Keratinocyte (primary cell): Measurements from ENCODE around the gene CDYL2. TPM values are rescaled to one million over a fixed set of nuclear protein-coding genes. Genes with fewer than 3 reads are reported as not detected.

ENCODE experiments used
- DNase-seq: peaks from one replicate; pipeline ENCODE4 v3.0.0-alpha.2; 2011; ENCODE audit warnings: low read depth, missing footprints, low spot score
- FAIRE-seq: peaks from 2 replicates; lab custom pipeline; 2011; peaks lifted over from hg19 to GRCh38; lab: Jason Lieb, UNC
- H2AFZ ChIP-seq: 2 replicates; pipeline ENCODE4 v1.6.0; 2012; ENCODE audit warnings: low read length, control low read depth, inconsistent platforms; ENCODE audit not compliant: control insufficient read depth
- H3K27ac ChIP-seq: 2 replicates; pipeline ENCODE4 v1.5.1; 2011; ENCODE audit warnings: low read length; ENCODE audit not compliant: control insufficient read depth, insufficient read depth
- H3K27me3 ChIP-seq: 3 replicates; pipeline ENCODE4 v1.6.0; 2011; ENCODE audit warnings: low read length; ENCODE audit not compliant: control insufficient read depth, insufficient read depth; ENCODE audit errors: extremely low read depth
- H3K36me3 ChIP-seq, 2 experiments: 2 replicates in 1 of 2; 3 replicates in 1 of 2; pipeline ENCODE4 v1.5.1; 2011; ENCODE audit warnings: low read length in 2 of 2, mild to moderate bottlenecking in 1 of 2; ENCODE audit not compliant: control insufficient read depth in 2 of 2, insufficient read depth in 2 of 2; ENCODE audit errors: extremely low read depth in 1 of 2
- H3K4me1 ChIP-seq: 3 replicates; pipeline ENCODE4 v1.5.1; 2011; ENCODE audit warnings: low read length; ENCODE audit not compliant: control insufficient read depth, insufficient read depth; ENCODE audit errors: extremely low read depth
- H3K4me2 ChIP-seq: 3 replicates; pipeline ENCODE4 v1.6.0; 2011; ENCODE audit warnings: low read depth, low read length; ENCODE audit not compliant: control insufficient read depth, insufficient read depth; ENCODE audit errors: extremely low read depth
- H3K4me3 ChIP-seq, 3 experiments: fragments of 200-600 bp in 1 of 3; sonication (generic) in 1 of 3; 2 replicates in 2 of 3; 3 replicates in 1 of 3; pipeline ENCODE4 v1.5.1; 2011 to 2016; ENCODE audit warnings: low read length in 3 of 3, mild to moderate bottlenecking in 3 of 3, control low read depth in 2 of 3, inconsistent platforms in 1 of 3, low read depth in 1 of 3, mixed read lengths in 1 of 3, mixed run types in 1 of 3, moderate library complexity in 1 of 3; ENCODE audit not compliant: control insufficient read depth in 2 of 3, insufficient read depth in 2 of 3; ENCODE audit errors: extremely low read depth in 1 of 3
- H3K79me2 ChIP-seq: 2 replicates; pipeline ENCODE4 v1.6.0; 2012; ENCODE audit warnings: low read length; ENCODE audit not compliant: control insufficient read depth, insufficient read depth
- H3K9ac ChIP-seq: 3 replicates; pipeline ENCODE4 v1.6.0; 2011; ENCODE audit warnings: low read length; ENCODE audit not compliant: control insufficient read depth, insufficient read depth; ENCODE audit errors: extremely low read depth
- H3K9me1 ChIP-seq: 3 replicates; pipeline ENCODE4 v1.6.0; 2011; ENCODE audit warnings: low read length; ENCODE audit not compliant: control insufficient read depth, insufficient read depth; ENCODE audit errors: extremely low read depth
- H3K9me3 ChIP-seq: 2 replicates; pipeline ENCODE4 v1.5.1; 2012; ENCODE audit warnings: low read depth, low read length; ENCODE audit not compliant: control insufficient read depth
- H4K20me1 ChIP-seq: 3 replicates; pipeline ENCODE4 v1.6.0; 2011; ENCODE audit warnings: low read length; ENCODE audit not compliant: control insufficient read depth, insufficient read depth; ENCODE audit errors: extremely low read depth
- CTCF ChIP-seq, 3 experiments: IDR thresholded peaks in 1 of 3; conservative IDR thresholded peaks in 1 of 3; optimal IDR thresholded peaks in 1 of 3; 2 replicates in 2 of 3; 3 replicates in 1 of 3; pipeline versions ENCODE3 to v1.5.1; 2011; ENCODE audit warnings: low read length in 3 of 3, mild to moderate bottlenecking in 3 of 3, moderate library complexity in 2 of 3, control low read depth in 1 of 3, inconsistent platforms in 1 of 3; ENCODE audit not compliant: insufficient read depth in 2 of 3; ENCODE audit errors: extremely low read depth in 1 of 3
- EZH2 ChIP-seq: IDR thresholded peaks from one replicate; pipeline ENCODE4 v1.6.1; 2012; ENCODE audit warnings: inconsistent platforms, mild to moderate bottlenecking, low read length, moderate library complexity
- dilution Hi-C: fragments of 300-500 bp; cut with MboI; formaldehyde crosslinking; loops from one replicate; pipeline ENCODE4 v1.7.0; 2020; ENCODE audit warnings: low sequenced_read_pairs; ENCODE audit not compliant: extremely low pct_ligation_motif_present
- polyA plus RNA-seq, 5 experiments: library from polyadenylated mRNA; depleted of rRNA in 3 of 5; stranded (reverse) in 3 of 5; stranded (forward) in 1 of 5; unstranded in 1 of 5; fragments of >200 nt; gene quantifications; 1 replicate in 1 of 5; 2 replicates in 3 of 5; 3 replicates in 1 of 5; pipeline versions ENCODE4 v1.2.1 to v1.2.3, GENCODE V29; 2011 to 2012; ENCODE audit warnings: missing spikeins in 2 of 5, low read depth in 1 of 5, low replicate concordance in 1 of 5

CDYL2 gene
- polyA plus RNA-seq, 1 donor (not counting 4 experiments of a cell fraction or from before 2014, with no cell fraction given): 2.0 TPM

- dilution Hi-C loops: no loop called here
- no peaks in the 10 kb centered on the region for H3K79me2 ChIP-seq
- H3K9ac ChIP-seq: no peak overlapping the region
- H2AFZ ChIP-seq: no peak overlapping the region
- no peaks in the 10 kb centered on the region for H4K20me1 ChIP-seq
- H3K9me1 ChIP-seq: no peaks in the 10 kb centered on the region
- H3K4me3 ChIP-seq: no peak overlapping the region
- H3K4me1 ChIP-seq: peaks cover 18% of the 10 kb centered on the region
- no peaks in the 10 kb centered on the region for H3K27me3 ChIP-seq
- H3K36me3 ChIP-seq: peaks cover 5 to 7% of the 10 kb centered on the region in 2 experiments
- FAIRE-seq (no peak), DNase-seq (peak; percentile 67)
- TF ChIP-seq EZH2: no peak
- peak in 2 of 3 experiments; percentile 3 to 32 for TF ChIP-seq CTCF (optimal IDR thresholded peaks at IDR 0.05 in 1 of 3, IDR thresholded peaks at IDR 0.05 in 1 of 3, conservative IDR thresholded peaks at IDR 0.05 in 1 of 3; ENCODE audit: extremely low read depth in 1 of 3, insufficient read depth in 2 of 3, low read length in 3 of 3)
- H3K9me3 ChIP-seq: peaks cover 2% of the 10 kb centered on the region
- no peak overlapping the region for H3K4me2 ChIP-seq
- peak overlapping the region; percentile 19 for H3K27ac ChIP-seq
Observed at GRCh38 chr16:80614908-80615671, 189.3 kb downstream of the CDYL2 start.

- Histone ChIP-seq H3K9me1 (no peaks in the 10 kb centered on the region), H4K20me1 (no peaks in the 10 kb centered on the region), H3K79me2 (no peaks in the 10 kb centered on the region), H3K27me3 (no peaks in the 10 kb centered on the region), H3K4me1 (peaks cover 11% of the 10 kb centered on the region), H3K4me3 (no peak overlapping the region), H3K36me3 (peaks cover 5 to 7% of the 10 kb centered on the region in 2 experiments), H3K9ac (no peak overlapping the region), H3K9me3 (peaks cover 2% of the 10 kb centered on the region), H3K4me2 (no peak overlapping the region), H2AFZ (no peak overlapping the region), H3K27ac (no peak overlapping the region)
- no peak for TF ChIP-seq CTCF (optimal IDR thresholded peaks at IDR 0.05 in 1 of 3, IDR thresholded peaks at IDR 0.05 in 1 of 3, conservative IDR thresholded peaks at IDR 0.05 in 1 of 3; ENCODE audit: extremely low read depth in 1 of 3, insufficient read depth in 2 of 3, low read length in 3 of 3)
- no peak for TF ChIP-seq EZH2
- DNase-seq: no peak
- FAIRE-seq: no peak
- dilution Hi-C loops: no loop called here
Observed at GRCh38 chr16:80612461-80613017, 191.9 kb downstream of the CDYL2 start.
